ENCODE data around the gene JUN. TPM values are rescaled to one million over a fixed set of nuclear protein-coding genes. Genes with fewer than 3 reads are reported as not detected.
A peak's percentile ranks its signal among the peaks of the same experiment; 100 is the strongest.

Gene JUN
- total and polyA plus RNA-seq, 4 donors = 15.0 to 29.8 (median 17.5) TPM

DNA sequence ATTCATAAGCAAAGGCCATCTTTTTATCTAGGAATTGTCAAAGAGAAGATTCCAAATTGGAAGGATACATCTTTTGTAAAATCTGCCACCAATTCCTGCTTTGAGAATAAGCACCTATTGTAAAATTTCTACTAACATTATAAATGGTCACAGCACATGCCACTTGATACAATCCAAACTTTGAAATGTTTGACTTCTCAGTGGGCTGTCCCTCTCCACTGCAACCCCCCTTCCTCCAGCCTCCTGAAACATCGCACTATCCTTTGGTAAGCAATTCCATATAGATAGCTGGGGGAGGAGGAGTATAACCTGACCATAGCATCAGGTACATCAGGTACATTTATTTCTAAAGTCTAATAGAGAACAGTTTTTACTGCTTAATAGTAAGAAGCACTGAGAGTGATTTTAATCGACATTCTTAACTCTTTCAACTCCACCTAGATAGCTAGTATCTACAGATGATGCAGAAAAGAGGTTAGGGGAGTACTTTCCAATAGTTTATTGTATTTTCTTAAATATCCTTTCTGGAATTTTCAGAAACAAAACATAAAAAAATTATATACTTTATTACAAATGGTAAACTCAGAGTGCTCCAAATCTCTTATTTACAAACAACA, 2.9 kb downstream of the JUN start:
- TF ChIP-seq, protein P1, sequence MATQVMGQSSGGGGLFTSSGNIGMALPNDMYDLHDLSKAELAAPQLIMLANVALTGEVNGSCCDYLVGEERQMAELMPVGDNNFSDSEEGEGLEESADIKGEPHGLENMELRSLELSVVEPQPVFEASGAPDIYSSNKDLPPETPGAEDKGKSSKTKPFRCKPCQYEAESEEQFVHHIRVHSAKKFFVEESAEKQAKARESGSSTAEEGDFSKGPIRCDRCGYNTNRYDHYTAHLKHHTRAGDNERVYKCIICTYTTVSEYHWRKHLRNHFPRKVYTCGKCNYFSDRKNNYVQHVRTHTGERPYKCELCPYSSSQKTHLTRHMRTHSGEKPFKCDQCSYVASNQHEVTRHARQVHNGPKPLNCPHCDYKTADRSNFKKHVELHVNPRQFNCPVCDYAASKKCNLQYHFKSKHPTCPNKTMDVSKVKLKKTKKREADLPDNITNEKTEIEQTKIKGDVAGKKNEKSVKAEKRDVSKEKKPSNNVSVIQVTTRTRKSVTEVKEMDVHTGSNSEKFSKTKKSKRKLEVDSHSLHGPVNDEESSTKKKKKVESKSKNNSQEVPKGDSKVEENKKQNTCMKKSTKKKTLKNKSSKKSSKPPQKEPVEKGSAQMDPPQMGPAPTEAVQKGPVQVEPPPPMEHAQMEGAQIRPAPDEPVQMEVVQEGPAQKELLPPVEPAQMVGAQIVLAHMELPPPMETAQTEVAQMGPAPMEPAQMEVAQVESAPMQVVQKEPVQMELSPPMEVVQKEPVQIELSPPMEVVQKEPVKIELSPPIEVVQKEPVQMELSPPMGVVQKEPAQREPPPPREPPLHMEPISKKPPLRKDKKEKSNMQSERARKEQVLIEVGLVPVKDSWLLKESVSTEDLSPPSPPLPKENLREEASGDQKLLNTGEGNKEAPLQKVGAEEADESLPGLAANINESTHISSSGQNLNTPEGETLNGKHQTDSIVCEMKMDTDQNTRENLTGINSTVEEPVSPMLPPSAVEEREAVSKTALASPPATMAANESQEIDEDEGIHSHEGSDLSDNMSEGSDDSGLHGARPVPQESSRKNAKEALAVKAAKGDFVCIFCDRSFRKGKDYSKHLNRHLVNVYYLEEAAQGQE (IDR thresholded peaks at IDR 0.05) = no peak
- TF ChIP-seq JUND (IDR thresholded peaks at IDR 0.05) (peak in 1 of 2 donors; percentile 48), GABPA (IDR thresholded peaks at IDR 0.05 in 1 of 2, conservative IDR thresholded peaks at IDR 0.05 in 1 of 2) (no peak)
- no peaks in the 10 kb centered on the region for H3K9me3 ChIP-seq (ENCODE audit: control insufficient read depth in 4 of 4, low read length in 3 of 4)

DNA sequence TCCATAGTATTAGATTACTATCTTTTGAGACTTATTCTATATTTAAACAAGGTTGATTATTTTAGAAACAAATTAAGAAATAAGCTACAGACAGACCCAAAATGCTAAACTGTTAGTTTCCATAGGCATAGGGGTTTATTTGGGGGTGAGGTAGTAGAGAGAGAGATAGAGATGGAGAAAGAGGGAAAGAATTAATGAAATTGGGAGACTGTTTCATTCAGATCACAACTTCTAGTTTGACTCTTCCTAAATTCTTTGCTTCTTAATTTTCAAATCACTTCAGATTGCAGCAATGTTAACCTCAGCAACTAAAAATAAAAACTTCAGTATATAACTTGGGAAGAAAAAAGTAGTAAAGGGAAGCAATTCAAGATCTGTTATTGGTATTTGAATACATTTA, 3.4 kb downstream of the JUN start:
- peaks cover 0 to 11% (median 3%) of the 10 kb centered on the region in 4 donors for H3K4me1 ChIP-seq (ENCODE audit: control insufficient read depth in 4 of 4, insufficient read depth in 4 of 4, low read length in 3 of 4)
- no peak for DNase-seq (ENCODE audit: low spot score)
- no peaks in the 10 kb centered on the region for H3K9me3 ChIP-seq (ENCODE audit: control insufficient read depth in 4 of 4, low read length in 3 of 4)
- no peaks in the 10 kb centered on the region for H3K27me3 ChIP-seq (ENCODE audit: control insufficient read depth in 4 of 4, insufficient read depth in 4 of 4, low read length in 3 of 4)
- TF ChIP-seq NR2F2 (IDR thresholded peaks at IDR 0.05) (no peak), HNF4G (IDR thresholded peaks at IDR 0.05) (no peak), SP1 (IDR thresholded peaks at IDR 0.05) (no peak), TAF1 (conservative IDR thresholded peaks at IDR 0.05) (no peak), EGR1 (IDR thresholded peaks at IDR 0.05; ENCODE audit: low read depth in 2 of 2) (no peak)
- TF ChIP-seq, protein P2, sequence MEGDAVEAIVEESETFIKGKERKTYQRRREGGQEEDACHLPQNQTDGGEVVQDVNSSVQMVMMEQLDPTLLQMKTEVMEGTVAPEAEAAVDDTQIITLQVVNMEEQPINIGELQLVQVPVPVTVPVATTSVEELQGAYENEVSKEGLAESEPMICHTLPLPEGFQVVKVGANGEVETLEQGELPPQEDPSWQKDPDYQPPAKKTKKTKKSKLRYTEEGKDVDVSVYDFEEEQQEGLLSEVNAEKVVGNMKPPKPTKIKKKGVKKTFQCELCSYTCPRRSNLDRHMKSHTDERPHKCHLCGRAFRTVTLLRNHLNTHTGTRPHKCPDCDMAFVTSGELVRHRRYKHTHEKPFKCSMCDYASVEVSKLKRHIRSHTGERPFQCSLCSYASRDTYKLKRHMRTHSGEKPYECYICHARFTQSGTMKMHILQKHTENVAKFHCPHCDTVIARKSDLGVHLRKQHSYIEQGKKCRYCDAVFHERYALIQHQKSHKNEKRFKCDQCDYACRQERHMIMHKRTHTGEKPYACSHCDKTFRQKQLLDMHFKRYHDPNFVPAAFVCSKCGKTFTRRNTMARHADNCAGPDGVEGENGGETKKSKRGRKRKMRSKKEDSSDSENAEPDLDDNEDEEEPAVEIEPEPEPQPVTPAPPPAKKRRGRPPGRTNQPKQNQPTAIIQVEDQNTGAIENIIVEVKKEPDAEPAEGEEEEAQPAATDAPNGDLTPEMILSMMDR (IDR thresholded peaks at IDR 0.05; ENCODE audit: low read depth, low read length, missing input control) = no peak
- TF ChIP-seq, protein P3, sequence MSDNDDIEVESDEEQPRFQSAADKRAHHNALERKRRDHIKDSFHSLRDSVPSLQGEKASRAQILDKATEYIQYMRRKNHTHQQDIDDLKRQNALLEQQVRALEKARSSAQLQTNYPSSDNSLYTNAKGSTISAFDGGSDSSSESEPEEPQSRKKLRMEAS (IDR thresholded peaks at IDR 0.05) = no peak
- TF ChIP-seq, protein P4, sequence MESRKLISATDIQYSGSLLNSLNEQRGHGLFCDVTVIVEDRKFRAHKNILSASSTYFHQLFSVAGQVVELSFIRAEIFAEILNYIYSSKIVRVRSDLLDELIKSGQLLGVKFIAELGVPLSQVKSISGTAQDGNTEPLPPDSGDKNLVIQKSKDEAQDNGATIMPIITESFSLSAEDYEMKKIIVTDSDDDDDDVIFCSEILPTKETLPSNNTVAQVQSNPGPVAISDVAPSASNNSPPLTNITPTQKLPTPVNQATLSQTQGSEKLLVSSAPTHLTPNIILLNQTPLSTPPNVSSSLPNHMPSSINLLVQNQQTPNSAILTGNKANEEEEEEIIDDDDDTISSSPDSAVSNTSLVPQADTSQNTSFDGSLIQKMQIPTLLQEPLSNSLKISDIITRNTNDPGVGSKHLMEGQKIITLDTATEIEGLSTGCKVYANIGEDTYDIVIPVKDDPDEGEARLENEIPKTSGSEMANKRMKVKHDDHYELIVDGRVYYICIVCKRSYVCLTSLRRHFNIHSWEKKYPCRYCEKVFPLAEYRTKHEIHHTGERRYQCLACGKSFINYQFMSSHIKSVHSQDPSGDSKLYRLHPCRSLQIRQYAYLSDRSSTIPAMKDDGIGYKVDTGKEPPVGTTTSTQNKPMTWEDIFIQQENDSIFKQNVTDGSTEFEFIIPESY (IDR thresholded peaks at IDR 0.05) = no peak
- TF ChIP-seq, protein P1 (IDR thresholded peaks at IDR 0.05) = no peak
- H3K9ac ChIP-seq (ENCODE audit: low read depth in 1 of 2, low read length in 2 of 2) = peak overlapping the region; percentile 24 to 98
- H3K27ac ChIP-seq (ENCODE audit: low read depth in 1 of 2, low read length in 2 of 2) = peak overlapping the region; percentile 61 to 65
- H3K36me3 ChIP-seq (ENCODE audit: control insufficient read depth in 4 of 4, insufficient read depth in 3 of 4, low read depth in 1 of 4, low read length in 3 of 4) = no peaks in the 10 kb centered on the region
- peak overlapping the region in 2 of 3 donors; percentile 67 for H3K4me3 ChIP-seq (ENCODE audit: low read depth in 1 of 3, low read length in 3 of 3)

More for the DNA sequence above, 2.9 kb downstream of the JUN start:
- WGBS = 43% methylated on average over 2 of the region's 2 CpGs
- H3K36me3 ChIP-seq (ENCODE audit: control insufficient read depth in 4 of 4, insufficient read depth in 3 of 4, low read depth in 1 of 4, low read length in 3 of 4) = no peaks in the 10 kb centered on the region
- no peaks in the 10 kb centered on the region for H3K27me3 ChIP-seq (ENCODE audit: control insufficient read depth in 4 of 4, insufficient read depth in 4 of 4, low read length in 3 of 4)
- peak overlapping the region; percentile 61 to 65 for H3K27ac ChIP-seq (ENCODE audit: low read depth in 1 of 2, low read length in 2 of 2)
- H3K9ac ChIP-seq (ENCODE audit: low read depth in 1 of 2, low read length in 2 of 2) = peak overlapping the region; percentile 24 to 98
- peaks cover 0 to 16% (median 5%) of the 10 kb centered on the region in 4 donors for H3K4me1 ChIP-seq (ENCODE audit: control insufficient read depth in 4 of 4, insufficient read depth in 4 of 4, low read length in 3 of 4)
- H3K4me3 ChIP-seq (ENCODE audit: low read depth in 1 of 3, low read length in 3 of 3) = peak overlapping the region; percentile 67 to 87 (median 83)
- DNase-seq (ENCODE audit: low spot score) = no peak

All from liver (tissue), 9 donors.